Amniotic epithelial cell (primary cell): ENCODE results near the gene GRIA1.

Experiments used
- DNase-seq: peaks from one replicate; pipeline ENCODE4 v3.0.0-alpha.2; 2010; ENCODE audit warnings: low read depth

The GRIA1 gene

DNA sequence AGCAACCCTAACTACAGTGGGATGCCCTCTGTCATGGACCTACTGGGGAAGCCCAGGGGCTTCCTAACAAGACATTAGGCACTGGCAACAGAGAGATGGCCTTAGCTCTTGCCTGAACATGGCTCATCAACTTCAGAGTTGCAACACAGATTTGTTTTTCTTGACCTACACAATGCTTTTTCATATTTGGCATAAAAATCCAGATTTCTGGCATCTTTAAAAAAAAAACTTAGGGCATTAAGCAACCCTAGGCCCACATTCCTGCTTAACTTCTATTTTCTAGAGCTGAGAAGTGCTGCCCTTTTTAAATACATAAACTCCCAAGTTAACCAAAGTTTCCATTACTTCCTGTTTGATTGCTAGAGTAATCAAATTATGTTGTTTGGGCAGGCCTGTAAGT, 8.0 kb downstream of the GRIA1 start:
- no peak for DNase-seq

DNA sequence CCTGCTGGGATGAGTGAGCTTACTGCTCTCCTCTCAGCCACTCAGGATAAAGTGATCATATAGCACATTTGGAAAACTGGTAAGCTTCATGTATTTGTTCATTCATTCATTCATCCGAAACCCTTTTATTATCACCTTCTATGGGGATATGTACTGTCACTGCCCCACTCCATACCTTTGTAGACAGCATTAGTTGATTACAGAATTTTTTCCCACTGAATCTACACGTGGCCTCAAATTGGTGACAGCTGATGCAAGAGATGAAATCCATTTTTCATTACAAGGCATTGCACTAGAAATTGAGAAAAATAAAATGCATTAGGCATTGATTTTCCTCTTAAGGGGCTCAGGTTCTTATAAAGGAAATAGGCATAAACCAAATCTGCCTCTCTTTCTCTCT, 9.7 kb downstream of the GRIA1 start:
- no peak for DNase-seq

DNA sequence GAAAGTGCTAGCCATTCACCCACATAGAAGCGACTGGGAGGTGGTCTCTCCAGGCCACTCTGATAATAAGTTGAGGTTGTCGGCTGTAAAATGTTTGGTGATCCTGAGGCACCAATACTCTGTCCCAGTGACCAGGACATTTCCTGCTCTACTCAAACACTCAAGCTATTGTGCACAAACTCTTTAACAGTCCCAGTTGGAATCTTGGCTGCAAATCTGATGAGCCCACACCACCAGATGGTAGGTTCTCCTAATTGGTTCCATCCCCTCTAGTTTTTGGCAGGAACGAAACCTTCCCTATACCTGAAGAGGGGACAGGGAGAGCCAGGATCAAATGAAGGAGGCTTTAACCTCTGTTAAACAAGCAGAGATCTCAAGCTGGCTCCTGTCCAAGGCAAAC, 14.3 kb downstream of the GRIA1 start:
- no peak for DNase-seq

DNA sequence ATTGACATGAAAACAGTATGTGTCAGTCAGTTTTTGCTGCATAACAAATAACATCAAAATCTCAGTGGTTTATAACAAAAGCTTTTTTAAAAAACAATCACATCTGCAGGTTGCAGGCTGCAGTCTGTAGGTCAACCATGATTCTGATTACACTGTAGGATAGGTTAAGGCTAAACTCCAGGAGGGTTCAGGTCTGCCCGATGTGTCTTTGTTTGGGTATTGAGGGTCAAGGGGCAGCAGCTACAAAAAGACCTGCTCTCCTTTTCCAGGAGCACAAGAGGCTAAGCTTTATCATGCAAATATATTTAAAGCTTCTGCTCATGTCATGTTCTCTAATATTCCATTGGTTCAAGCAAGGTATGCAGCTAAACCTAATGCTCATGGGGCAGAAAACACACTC, 18.2 kb downstream of the GRIA1 start:
- DNase-seq, result no peak

DNA sequence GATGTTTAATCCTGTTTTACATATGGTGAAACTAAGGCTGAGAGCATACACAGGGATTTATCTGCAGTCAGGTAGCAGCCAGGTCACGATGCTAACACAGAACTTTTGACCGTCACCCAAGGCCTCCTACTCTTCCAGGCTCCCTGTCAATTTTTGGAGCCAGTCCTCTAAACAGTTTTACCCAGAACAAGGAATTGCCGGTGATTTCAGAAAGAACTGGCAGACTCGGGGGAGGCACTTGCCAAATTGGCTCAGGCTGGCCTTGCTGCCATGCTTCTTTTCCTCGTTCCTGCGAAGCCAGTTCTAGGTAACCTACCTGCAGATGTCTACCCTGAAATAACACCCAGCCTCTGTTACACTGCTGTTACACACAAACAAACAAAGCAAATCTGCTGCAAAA, 21.2 kb downstream of the GRIA1 start:
- DNase-seq, result no peak

DNA sequence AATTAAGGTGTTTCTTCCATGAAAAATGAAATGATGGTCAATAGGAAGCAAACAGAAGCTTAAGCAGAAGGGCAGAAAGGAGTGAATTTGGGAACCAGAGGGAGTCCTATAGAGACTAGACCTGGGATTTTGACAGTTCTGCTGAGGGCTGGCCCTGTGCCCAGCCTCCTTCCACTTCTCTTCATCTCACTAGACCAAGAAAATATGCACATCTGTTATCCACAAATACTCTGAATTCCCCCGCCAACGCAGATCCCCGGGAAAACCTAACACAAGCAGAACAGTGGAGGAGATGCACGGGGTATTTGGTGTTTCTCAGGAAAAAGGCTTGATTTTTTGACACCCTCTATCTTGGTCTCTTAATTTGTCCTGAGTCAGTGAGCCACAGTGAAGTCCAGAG, 22.7 kb downstream of the GRIA1 start:
- peak; percentile 75 for DNase-seq

DNA sequence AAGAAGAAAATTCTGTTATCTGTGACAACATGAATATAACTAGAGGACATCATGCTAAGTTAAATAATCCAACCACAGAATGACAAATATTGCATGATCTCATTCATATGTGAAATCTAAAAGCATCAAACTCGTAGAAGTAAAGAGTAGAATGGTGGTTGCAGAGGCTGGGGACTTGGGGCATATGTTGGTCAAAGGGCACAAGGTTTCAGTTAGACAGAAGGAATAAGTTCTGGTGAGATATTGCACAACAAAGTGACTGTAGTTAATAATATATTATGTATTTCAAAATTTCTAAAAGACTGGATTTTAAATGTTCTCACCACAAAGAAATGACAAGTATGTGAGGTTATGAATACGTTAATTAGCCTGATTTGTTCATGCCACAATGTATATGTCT, 24.8 kb downstream of the GRIA1 start:
- DNase-seq, result peak; percentile 88

DNA sequence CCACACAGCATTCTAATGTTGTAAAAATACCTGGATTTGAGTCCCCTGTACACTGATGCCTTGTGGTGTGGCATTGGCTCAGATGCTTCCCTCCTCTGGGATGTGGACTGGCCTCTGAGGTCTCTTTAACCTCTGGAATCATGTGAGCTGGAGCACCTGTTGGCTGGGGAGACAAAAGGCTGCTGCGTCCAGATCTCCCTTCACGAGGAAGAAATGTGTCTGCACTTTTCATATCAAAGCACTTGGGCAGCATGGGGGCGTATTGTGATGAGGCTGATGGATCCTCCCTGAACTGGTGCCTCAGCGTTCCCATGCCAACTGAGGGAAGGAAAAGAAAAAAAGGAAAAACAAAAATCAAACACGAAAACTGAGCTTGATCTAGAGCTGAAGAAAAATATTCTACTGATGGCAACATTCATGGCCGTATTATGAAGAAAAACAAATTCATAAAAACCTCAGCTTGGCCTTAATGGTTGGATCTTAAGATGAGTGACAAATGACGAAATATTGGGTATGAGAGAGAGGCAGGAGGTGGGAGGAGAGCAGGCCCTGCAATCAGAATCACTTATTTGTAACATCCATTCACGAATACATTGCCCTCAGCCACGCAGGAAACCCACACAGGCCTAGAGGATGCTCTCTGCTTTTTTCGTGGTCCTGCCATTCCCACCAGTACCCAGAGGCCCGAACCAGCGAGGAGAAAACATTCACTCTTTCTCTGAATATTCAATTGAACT, 26.2 kb downstream of the GRIA1 start:
- no peak for DNase-seq

DNA sequence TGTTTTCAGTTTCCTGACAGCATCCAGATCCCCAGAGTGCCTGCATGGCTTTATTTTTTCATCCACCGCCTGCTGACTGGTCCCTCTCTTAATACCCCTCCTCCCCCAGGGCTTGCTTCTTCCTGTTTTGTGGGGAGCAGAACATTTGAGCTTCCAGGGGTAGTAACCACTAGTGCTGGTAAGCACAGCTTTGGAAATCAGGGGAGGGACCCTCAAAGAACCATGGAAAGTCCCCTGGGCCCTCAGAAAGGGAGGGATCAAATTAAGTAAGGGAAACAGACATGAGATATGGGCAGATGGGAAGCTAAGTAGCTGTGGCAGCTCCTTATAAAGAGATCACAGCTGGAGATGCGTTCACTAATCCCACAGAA, 26.8 kb downstream of the GRIA1 start:
- DNase-seq, result no peak

DNA sequence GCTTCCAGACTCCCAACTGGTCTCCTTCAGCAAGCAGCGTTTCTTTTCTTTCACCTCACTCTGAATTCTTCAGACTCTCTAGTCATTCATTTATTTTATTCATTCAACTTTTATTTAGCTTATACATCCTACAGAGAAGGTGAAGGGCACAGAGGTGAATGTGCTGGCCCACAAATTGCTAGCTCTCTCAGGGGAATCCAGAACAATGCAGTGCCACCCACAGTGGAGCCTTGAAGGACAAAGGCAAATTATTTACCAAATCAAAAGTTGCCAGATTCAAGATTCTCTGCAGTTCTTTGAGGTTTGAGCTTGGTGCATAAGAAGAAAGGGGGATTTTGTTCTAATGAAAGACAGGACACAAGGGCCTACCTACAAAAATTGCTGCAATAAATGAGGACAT, 29.7 kb downstream of the GRIA1 start:
- no peak for DNase-seq

DNA sequence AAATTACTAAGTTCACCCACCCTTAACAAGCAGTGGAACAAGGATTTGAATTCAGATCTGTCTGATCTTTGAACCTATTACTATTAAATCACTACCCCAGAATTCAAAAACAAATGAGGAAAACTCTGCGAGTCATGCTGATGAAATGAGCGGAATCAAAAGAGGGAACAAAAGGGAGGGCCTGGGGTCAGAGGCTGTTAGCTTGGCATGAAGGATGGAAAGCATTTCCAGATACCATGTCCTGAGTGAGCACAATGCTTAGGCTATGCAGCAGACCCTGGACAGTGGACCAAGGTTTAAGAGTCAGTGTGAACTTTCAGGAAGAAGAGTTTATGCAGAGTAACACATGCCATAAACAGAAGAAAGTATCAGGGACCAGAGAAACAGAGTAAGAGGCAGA, 30.5 kb downstream of the GRIA1 start:
- peak; percentile 70 for DNase-seq

DNA sequence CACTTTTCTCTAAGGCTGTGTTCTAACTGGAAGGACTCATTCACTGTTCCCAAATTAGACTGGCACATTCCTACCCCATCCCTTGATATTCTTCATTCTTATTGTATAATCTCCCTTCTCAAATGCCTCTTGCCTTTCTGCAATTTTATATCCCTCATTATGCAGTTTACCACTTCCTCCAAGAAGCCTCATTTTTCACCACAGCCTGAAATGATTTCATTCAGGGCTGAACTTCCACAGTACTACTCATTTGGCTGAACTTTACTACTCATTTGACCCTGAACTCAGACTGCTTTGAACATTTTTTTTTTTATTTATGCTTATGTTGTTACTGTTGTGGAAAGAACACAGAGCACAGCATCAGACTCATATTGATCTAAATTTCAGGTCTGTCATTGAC, 32.7 kb downstream of the GRIA1 start:
- peak; percentile 82 for DNase-seq

DNA sequence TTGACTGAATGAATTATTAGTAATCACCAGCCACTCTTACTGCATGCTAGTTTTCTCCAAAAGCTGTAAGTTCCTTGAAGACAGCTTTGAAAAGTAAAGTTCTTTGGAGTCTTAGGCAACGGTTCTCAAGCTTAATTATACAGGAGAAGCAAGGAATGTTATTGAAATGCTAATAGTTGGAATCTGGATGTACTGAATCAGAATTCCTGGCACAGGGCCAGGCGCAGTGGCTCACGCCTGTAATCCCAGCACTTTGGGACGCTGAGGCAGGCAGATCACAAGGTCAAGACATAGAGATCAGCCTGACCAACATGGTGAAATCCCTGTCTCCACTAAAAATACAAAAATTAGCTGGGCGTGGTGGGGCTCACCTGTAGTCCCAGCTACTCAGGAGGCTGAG, 33.4 kb downstream of the GRIA1 start:
- peak; percentile 79 for DNase-seq

DNA sequence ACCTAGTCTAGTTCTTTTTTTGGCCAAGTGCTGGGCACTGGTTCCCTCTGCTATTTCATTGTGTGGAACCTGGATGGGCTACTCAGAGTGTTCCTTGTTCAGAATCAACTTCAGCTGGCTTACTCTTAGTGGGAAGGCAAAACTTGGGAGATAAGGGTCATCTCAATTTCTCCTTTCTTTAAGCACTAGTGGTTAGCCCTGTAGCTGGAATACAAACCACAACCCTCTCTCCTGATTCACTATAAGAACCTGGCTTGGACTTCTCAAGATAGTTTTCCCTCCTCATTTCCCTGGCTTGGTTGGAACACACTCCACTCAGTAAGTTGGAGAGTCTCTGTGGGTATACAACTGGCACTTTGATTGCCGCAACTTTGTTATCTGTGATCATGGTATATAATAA, 35.1 kb downstream of the GRIA1 start:
- DNase-seq, result peak; percentile 54

DNA sequence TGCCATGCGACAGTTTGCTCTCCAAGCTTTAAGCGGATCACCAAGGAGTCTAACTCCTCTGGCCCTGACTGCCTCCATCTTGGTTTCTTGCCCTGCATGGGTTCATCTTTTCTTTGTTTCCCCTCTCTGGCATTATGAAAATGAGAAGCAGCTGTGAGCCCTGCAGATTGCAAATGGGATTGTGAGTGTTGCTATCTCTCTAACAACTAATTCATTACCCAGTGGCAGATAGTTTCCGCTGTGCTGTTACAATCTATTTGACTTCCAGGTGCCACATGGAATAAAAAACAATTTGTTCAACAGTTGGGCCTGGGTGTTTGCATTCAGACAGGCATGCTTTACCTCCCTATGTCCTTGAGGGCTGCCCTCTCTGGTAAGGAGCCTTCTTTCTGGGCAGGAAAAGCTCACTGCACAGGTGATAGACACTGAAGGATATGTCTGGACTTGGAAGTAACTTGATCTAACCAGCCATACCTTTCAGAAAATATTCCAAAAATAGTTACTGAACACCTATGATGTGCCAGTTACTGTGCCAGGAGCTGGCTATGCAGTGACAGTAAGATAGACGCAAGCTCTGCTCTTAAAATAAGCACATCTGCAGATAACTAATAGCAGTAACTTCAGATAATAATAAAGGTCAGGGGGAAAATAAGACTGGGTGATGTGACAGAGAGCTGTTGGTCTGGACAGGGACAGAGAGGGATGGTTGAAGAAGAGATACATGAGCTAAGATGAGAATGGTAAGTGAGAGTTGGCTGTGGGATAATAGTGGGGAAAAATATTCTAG, 40.1 kb downstream of the GRIA1 start:
- DNase-seq, result no peak

DNA sequence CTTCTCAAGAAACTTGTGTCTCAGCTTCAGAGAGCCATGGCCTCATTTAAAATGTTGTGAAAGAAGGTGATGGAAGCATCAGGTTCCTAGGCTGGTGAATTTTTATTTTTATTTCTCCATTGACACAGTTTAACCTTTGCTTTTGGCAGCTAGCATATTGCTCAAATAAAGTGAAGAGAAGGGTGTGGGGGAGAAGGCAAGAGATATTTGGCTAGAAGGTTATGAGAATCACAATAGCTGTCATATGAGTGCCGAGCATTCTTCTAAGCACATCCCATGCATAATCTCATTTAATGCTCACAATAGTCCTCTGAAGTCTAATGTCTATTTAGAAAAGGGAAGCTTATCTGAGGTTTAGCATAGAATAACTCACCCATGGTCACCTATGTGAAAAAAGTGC, 43.1 kb downstream of the GRIA1 start:
- no peak for DNase-seq

DNA sequence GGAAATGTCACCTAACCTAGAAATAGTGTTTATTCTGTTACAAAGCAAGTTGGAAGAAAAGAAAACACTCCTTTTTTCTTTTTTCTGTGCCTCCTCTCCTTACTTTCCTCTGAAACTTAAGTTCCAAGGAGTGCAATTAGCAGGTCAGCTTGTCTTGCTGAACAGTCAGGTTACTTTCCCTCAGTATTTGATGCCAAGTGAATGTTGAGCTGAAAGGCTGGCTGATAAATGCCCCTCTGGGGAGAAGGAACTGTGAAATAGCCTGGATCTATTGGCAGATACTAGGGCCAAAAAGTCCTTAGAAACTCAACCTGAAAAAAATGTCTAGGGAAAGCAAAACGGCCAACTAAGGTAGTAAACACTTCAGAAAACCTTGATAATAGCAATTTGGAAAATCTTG, 43.6 kb downstream of the GRIA1 start:
- DNase-seq, result no peak

DNA sequence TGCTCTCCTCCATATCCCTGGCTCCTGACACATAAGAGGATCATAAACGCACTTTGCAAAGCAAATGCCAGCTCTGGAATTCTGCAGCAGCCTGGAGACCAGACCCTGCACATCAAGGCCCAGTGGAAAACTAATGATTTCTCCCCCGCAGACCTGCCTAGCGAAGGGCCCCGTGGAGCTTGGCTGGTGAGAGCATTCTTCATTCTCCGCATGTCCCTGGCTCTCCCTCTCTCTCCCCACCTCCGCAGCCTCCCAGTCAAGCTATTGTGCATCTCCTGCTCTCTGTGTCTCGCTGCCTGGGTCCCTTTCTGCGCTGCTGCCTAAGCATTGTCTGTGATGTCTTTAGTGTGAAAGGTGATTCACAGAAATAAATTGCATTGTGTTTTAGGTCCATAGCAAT, 46.7 kb downstream of the GRIA1 start:
- DNase-seq, result no peak

DNA sequence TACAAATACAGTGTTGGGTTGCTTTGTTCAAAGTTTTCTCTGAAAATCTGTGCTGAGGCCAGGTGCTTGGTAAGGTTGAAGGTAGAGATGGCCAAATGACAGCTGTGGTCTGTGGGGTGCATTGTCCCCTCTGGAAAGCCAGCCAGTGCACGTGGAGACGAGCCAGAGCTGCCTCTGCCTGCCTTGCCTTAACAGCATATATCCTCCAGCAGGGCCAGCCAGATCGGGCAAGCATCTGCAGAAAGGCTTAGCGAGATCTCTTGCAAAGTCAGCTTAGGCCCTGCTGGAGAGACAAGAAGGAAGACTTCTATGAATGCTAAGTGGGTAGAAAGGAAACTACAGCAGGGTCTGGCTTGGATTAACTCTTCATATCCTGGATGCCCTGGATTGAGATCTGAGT, 49.5 kb downstream of the GRIA1 start:
- DNase-seq, result no peak

DNA sequence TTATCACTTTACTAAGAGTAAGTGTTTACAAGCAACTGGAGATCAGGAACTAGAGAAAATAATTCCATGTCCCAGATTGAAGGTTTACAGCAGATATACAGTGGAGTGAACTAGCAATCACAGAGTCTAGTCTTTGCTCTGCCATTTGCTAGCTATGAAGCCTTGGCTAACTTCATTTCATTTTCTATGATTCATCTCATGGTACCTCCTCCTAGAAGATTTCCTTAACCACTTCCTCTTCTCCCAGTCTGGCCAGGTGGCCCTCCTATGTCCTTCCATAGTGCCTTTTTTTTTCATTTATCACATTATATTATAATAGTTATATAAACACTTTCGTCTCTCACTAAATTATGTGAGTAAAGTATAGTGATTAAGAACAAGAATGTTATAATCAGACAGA, 52.1 kb downstream of the GRIA1 start:
- peak; percentile 51 for DNase-seq

DNA sequence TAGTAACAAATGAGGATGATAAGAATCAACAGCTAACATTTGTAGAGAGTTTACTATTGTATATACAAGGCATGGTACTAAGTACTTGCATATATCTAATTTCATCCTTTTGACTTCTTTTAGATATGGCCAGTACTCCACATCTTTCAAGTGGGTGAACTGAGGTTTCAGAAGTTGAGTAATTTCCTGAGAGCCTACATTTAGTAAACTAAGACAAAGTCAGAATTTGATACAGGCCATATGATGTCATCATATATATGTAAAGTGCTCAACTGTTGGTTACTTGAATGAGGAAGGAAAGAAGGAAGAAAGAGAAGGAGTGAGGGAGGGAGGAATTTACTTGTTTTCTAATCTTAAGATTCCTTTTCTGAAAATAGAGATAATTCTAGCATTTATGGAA, 52.8 kb downstream of the GRIA1 start:
- no peak for DNase-seq

DNA sequence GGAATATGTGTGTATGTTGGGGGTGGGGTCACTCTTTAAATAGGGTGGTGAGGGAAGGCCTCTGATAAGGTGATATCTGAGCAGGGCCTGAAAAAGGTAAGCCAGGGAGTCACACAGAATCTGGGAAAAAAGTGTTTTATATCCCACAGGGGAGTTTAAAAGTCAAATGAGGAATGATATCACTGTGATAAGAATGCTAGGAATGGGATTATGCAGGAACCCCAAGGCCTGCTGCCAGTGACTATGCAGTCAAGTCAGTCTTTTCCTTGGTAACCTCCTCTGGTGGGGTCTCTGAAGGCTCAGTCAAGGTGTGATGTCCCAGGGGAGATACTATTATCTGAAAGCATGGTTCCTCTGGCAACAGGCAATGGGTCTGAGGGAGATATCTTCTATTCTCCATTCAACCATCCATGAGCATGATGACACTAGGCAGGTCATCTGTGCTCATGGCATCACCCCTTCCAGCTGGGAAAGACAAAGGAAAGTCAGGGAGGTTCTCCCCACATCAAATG, 53.5 kb downstream of the GRIA1 start:
- DNase-seq, result peak; percentile 42

DNA sequence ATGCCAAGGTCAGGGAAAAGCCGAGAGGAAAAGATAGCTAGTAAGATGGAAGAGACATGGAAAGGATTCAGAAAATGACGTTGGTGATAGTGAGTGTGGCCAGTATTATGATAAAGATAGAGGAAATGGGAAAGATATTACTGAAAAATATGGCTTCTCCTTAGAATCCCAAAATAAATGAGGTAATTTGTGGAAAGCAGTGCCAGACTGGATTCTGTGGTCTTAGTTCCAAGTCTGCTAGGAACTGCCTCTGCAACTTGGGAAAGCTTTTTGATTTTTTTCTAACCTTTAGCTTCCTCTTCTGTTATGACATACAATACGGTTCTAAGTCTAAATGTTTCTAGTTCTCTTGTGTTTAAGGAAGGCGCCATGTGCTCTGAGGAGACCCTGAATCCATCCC, 54.2 kb downstream of the GRIA1 start:
- DNase-seq, result no peak

DNA sequence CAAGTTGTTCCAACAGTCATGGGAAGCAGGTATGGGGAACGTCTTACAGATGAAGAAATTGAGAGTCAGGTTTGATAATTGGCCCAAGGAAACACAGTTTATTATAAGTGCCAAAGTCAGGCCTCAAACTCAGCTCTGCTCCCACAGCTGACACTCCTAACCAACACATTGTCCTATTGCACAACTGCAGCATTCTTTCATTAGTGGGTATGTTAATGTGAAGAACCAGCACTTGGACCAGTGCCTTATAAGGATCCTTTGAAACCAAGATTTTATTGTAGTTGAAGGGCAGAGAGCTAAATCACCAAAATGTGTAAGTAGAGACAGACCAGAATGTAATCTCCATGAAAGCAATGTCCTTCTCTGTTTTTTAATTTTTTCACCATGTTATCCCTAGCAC, 56.1 kb downstream of the GRIA1 start:
- peak; percentile 88 for DNase-seq
